NCI-H2081 (cell line): ENCODE measurements around the gene DOP1A.
A peak's percentile ranks its signal among the peaks of the same experiment; 100 is the strongest.
"Not testable (repeated sequence)": the region's sequence is repeated elsewhere in the genome, so short reads cannot be mapped to it uniquely, and the experiment has no call there.

Experiments
- DNase-seq, 2 experiments: peaks; one replicate each; lab custom pipeline; 2025; lab: John Stamatoyannopoulos, UW

The DOP1A gene

DNA sequence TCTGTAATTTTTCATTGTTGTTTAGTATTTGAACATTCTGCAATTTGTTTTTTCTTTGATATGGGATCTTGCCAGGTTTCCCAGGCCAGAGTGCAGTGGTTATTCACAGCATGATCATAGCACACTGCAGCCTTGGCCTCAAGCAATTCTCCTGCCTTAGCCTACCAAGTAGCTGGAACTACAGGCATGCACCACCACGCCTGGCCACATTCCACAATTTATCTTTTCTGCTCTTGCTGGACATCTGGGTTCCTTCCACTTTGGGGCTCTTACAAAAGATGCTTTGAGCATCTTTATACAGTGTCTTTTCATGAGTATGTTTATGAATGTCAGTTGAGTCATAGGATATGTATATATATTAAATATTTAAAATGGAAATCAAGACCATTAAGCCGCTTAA, 83.6 kb downstream of the DOP1A start:
- no peak for DNase-seq

DNA sequence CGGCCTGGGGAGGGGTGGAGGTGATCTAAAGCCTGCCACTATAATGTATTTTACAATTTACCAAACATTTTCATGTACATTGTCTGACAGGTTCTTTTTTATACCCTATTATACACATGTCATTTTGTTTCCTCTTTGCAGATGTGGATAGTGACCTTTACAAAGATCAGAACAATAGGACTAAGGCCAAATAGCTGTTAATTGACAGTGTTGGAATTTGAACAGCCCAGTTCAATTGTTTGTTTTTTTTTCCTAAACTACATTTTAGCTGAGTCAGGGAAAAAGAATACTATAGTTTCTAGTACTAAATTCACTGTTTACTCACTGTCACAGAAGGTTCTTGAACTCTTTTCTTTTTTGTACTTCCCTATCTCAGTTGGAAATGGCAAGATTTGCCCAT, 85.4 kb downstream of the DOP1A start:
- DNase-seq, result no peak

DNA sequence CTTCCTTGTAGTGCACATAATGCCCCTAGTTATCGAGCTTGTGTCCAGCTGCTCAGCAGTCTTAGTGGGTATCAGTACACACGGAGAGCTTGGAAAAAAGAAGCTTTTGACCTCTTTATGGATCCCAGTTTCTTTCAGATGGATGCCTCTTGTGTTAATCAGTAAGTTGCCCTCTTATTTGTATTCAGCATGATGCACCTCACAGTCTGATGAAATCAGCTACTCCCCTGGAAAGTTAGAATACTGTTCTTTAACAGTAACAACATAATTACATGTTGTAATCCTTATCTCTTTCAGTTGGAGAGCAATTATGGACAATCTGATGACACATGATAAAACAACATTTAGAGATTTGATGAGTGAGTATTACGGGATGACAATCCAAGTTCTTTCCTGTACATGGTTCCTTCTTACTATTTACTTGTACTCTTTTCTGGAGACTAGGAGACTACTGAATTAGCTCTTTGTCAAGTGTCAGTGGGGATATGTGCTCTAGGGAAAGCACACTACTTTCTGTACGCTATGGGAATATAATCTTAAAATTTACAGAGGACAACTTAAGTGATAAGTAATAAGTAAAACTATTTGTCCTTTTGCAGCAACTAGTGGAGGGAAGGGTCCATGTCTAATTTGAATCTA, 86.5 kb downstream of the DOP1A start:
- no peak for DNase-seq

DNA sequence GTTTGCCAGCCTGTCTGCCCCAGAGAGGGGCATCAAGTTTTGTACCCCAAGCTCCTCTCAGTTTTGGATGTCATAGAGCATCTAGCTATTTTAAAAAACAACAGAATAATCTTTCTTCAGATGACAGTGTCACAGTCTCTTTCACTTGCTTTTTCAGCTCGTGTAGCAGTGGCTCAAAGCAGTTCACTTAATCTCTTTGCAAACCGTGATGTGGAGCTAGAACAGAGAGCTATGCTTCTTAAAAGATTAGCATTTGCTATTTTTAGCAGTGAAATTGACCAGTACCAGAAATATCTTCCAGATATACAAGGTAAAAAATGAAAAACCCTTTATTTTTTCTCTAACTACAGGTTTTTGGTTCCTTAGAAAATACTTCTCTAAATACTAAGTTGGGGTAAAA, 88.3 kb downstream of the DOP1A start:
- no peak for DNase-seq

DNA sequence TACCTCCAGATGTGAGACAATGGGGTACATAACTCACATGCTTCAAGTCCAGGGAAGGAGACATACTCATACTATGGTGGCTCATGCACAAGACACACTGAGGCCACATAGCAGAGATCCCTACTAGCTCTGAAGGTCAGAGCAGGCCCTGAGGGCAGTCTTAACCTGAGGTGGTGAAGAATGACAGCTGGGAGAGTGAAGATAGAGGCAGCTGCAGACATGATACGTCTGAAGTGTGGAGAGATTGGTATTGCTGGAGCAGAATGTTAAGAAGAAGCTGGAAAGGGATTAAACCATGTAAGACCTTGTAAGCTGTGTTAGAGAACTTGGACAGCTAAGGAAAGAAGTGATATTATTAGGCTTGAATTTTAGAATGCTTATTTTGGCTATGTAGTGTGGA, 92.7 kb downstream of the DOP1A start:
- no peak for DNase-seq

DNA sequence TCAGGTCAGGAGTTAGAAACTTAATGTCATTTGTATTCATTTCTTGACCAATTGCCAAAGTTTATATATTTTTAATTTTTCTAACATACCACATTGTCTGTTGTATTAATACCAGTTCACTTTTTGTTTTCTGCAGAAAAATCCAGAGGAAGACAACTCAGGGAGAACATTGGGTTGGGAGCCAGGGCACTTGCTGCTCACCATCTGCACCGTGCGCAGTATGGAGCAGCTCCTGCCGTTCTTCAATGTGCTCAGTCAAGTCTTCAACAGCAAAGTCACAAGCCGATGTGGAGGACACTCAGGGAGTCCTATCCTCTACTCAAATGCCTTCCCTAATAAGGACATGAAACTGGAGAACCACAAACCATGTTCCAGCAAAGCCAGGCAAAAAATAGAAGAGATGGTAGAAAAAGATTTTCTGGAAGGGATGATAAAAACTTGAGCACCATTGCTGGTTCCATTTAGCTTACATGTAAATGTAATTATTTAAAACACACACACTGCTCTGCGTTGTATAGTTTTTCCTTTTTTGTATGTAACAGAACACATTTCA, 100.3 kb downstream of the DOP1A start:
- no peak for DNase-seq

DNA sequence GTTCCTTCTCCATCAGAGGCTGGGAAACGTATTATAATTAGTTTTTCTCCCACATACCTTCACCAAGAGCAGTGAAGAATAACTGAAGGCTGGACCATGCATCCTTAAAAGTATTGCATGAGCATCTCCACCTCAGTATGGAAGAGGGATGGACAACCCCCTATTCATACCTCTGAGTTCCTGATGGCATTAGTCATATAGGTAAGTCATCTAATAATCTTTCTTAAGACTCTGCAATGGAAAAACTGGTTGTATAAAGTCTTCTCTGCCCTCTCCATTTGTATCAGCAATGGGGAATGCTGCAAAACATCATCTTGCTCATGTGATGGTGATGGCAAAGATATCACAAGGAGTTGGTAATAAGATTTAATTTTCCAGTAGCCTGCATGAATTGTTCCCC, 101.1 kb downstream of the DOP1A start:
- DNase-seq, result no peak

- no peak for DNase-seq
Measured at GRCh38 chr6:83169106-83169505, 101.6 kb downstream of the DOP1A start.

GRCh38 chr6:83169511-83169910, 102.0 kb downstream of the DOP1A start:
- no peak for DNase-seq

GRCh38 chr6:83176246-83176645, 108.8 kb downstream of the DOP1A start:
- no peak for DNase-seq

DNA sequence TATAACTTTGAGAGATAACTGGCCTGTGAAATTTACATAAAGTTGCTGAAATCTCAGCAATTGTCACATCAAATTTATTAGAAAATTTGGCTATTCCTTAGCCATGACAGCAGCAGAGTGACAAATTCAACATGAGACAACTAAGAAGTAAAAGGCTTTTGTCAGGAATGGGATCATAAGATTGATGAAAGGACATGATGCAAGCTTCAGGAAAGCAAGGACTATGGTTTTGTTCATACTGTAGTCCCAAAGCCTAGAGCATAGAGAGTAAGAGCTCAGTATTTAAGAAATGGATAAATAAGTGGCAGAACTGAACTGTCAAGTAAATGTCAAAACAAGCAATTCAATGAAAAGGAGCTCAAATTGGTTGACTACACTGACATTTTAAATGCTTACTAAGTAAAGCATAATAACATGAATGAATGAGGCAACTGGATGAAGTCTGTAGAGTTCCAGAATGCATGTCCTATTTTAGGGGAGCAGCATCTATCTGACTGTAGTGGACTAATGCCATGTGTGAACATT, 113.0 kb downstream of the DOP1A start:
- no peak for DNase-seq

DNA sequence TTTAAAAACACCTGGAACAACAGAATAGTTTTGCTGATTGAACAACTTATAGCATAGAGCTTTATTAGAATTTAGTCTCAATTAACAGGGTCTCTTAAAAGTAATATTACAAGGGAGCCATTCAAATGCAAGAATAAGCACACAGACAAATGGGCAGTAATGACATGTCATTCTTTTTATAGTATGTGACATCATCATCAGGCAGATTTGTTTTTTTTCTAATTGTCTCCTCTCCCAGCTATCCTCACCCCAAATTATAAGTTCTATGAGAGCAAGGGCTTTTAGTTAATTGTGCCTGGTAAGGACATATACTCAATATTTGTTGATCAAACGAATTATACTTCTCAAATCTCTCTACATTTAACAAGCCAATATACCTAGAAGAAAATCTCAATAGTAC, 114.6 kb downstream of the DOP1A start:
- DNase-seq, result no peak

DNA sequence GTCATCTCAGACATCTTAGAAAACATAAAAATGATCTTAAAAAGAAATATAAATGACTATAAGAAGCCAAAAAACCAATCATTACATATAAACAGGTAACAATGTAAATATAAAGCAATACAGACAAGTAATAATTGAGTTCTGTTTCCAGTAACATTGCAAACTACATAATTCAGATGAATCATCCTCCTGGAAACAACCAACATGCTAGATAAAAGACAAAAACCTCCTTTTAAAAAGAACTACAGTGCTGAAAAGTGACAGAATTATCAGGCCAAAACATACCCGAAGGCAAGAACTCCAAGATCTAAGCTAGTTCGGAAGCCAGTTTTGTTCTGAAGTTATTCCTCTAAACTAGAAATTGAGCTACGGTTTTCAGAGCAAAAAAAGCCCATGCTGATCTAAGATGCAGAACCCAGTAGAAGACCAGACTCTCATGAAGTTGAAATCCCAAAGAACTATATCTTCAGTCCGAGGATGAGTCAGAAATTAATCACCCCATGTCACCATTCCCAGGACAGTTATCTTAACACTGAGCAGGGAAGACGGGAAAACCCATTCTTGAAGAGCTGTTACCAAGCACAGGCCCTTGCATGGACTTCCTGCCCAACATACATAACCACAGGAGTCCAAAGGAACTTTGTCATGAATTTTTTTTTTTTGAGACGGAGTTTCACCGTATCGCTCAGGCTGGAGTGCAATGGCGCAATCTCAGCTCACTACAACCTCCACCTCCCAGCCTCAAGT, 115.8 kb downstream of the DOP1A start:
- no peak for DNase-seq

DNA sequence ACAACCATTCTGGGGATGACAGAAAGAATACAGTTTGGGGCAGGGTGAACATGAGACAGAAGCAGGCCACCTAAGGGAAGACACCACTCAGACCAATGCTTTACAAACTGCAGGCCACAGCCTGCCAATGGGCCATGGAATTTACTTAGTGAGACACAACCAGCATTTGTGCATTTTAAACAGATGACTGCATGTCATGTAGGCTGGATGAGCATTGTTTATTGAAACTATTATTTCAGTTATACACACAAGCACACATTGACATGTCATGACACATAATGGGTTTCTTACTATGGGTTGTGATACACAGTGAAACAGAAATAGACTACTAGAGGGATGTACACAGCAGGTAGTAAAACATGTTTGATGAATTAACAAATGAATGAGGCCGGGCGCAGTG, 117.6 kb downstream of the DOP1A start:
- no peak for DNase-seq

- DNase-seq, result no peak
Measured at GRCh38 chr6:83188501-83188900, 121.0 kb downstream of the DOP1A start.

DNA sequence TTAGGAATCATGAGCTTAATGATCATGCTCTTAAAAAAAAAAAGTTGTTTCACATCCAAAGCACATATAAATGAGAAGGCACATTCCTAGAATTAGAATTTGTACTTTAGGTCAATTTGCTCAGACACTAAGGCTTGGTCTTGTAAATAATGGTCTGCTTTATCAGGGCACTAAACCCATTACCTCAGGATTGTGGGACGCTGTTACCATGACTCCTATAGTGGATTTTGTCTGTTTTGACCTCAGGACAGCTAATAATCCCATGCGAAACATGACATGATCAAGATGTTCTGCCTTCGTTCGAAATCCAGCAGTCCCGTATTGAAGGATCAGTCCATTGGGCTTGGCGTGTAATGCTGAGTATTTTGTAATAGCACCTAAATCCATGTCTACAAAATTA, 123.2 kb downstream of the DOP1A start:
- no peak for DNase-seq

DNA sequence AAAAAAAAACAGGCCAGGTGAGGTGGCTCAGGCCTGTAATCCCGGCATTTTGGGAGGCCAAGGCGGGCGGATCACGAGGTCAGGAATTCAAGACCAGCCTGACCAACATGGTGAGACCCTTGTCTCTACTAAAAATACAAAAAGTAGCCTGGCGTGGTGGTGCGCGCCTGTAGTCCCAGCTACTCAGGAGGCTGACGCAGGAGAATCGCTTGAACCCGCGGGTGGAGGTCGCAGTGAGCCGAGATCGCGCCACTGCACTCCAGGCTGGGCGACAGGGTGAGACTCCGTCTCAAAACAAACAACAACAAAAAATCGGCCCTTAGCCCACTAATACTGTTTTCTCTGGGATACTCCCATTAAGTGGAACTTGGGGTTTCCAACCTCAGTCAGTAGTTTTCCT, 124.5 kb downstream of the DOP1A start:
- DNase-seq, result not testable (repeated sequence)

DNA sequence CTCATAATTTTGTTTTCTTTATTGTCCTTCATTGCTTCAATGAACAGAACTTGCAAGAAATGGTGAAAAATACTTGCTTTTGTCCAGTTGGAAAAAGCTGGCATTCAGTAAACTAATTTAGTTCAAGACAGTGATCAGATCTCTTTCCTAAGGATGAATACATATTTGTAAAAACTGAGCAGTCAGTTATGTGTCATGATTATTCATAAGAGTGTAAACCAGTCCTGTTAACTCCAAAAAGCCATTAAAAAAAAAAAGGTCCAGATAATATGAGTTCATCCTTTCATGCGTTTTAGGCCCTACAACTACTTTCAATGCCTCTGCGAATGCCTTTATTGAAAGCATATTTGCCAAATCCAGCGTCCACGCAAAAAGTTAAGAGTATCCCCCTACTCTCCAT, 125.0 kb downstream of the DOP1A start:
- DNase-seq, result no peak

GRCh38 chr6:83192871-83193746, 125.6 kb downstream of the DOP1A start, which contains the start of the genes PGM3 and RWDD2A:
PGM3 (minus strand) TSS chr6:83193265; CDS start chr6:83191012, 2,253 bp downstream.
RWDD2A (plus strand) TSS chr6:83193357; CDS start chr6:83194452, 1,095 bp downstream.
- DNase-seq, result peak; percentile 85 to 89

DNA sequence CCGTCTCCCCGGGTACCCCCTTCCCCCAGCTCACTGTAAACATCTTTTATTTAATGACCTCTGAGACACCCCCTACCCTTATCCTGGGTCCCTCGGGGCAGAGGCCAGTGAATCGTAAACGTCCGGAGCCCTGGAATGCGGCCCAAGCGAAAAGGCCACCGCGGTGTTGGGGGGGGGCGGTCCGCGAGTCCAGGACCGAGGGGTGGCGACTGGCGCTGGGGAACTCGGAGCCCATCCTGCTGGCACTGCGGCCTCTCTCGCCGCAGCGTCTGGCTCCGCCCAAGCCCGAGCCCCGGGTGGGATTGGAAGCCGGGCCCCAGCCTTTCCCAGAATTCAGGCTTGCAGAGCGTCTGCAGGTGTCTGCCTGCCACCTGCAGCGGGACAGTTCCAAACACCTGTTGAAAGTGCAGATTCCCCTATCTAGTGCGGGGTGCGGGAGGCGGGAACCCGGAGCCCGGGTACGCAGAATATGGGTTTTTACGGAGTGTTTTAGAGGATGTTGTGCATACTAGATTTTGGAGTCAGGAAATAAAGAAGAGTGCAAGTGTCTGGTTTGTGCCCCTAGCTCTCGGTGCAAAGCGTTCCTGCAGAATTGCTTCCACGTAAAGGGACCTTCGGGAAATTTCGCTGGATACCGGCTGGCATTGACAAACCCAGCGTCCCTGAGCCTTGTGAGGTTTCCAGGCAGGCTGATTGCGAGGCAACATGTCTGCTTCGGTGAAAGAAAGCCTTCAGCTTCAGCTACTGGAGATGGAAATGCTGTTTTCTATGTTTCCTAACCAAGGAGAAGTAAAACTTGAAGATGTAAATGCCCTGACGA, 126.5 kb downstream of the DOP1A start:
- peak; percentile 31 to 68 for DNase-seq

- no peak for DNase-seq
Measured at GRCh38 chr6:83198486-83199172, 131.2 kb downstream of the DOP1A start.
